ENCODE measurements around the gene PROM1.

PROM1 gene

GRCh38 chr4:15948826-15949225 lies 135.0 kb downstream of the PROM1 start:
- DNase-seq (ENCODE audit: low read depth) = no peak
- no peak for TF ChIP-seq CTCF (IDR thresholded peaks at IDR 0.05; ENCODE audit: low read depth, low read length, missing control alignments)
- no peak overlapping the region for H3K4me3 ChIP-seq (ENCODE audit: low read depth, low read length)

GRCh38 chr4:15947684-15948083 lies 136.1 kb downstream of the PROM1 start:
- no peak overlapping the region for H3K4me3 ChIP-seq (ENCODE audit: low read depth, low read length)
- TF ChIP-seq CTCF (IDR thresholded peaks at IDR 0.05; ENCODE audit: low read depth, low read length, missing control alignments) = no peak
- no peak for DNase-seq (ENCODE audit: low read depth)

- no peak for DNase-seq (ENCODE audit: low read depth)
- TF ChIP-seq CTCF (IDR thresholded peaks at IDR 0.05; ENCODE audit: low read depth, low read length, missing control alignments) = no peak
- no peak overlapping the region for H3K4me3 ChIP-seq (ENCODE audit: low read depth, low read length)
Observed at GRCh38 chr4:15945516-15945915, 138.3 kb downstream of the PROM1 start.

GRCh38 chr4:15944895-15945294 lies 138.9 kb downstream of the PROM1 start:
- no peak overlapping the region for H3K4me3 ChIP-seq (ENCODE audit: low read depth, low read length)

GRCh38 chr4:15942283-15942682 lies 141.5 kb downstream of the PROM1 start:
- TF ChIP-seq CTCF (IDR thresholded peaks at IDR 0.05; ENCODE audit: low read depth, low read length, missing control alignments) = no peak
- H3K4me3 ChIP-seq (ENCODE audit: low read depth, low read length) = no peak overlapping the region
- DNase-seq (ENCODE audit: low read depth) = no peak

More at GRCh38 chr4:15944895-15945294, 138.9 kb downstream of the PROM1 start:
- no peak for DNase-seq (ENCODE audit: low read depth)
- no peak for TF ChIP-seq CTCF (IDR thresholded peaks at IDR 0.05; ENCODE audit: low read depth, low read length, missing control alignments)

- TF ChIP-seq CTCF (IDR thresholded peaks at IDR 0.05; ENCODE audit: low read depth, low read length, missing control alignments) = no peak
- H3K4me3 ChIP-seq (ENCODE audit: low read depth, low read length) = no peak within 1 kb of the TSS
- no peak for DNase-seq (ENCODE audit: low read depth)
Observed at GRCh38 chr4:15938640-15939039, 145.2 kb downstream of the PROM1 start, which contains the start of gene FGFBP1. TSS of gene FGFBP1 (minus strand) at chr4:15938740. CDS start at chr4:15936632, 2,108 bp downstream.

- DNase-seq (ENCODE audit: low read depth) = no peak
- H3K4me3 ChIP-seq (ENCODE audit: low read depth, low read length) = no peak overlapping the region
- TF ChIP-seq CTCF (IDR thresholded peaks at IDR 0.05; ENCODE audit: low read depth, low read length, missing control alignments) = no peak
Observed at GRCh38 chr4:15938182-15938581, 145.6 kb downstream of the PROM1 start.

Measured in GM12864 (cell line).